ENCODE data around the gene RAPGEF6. TPM values are rescaled to one million over a fixed set of nuclear protein-coding genes. Genes with fewer than 3 reads are reported as not detected.

Gene RAPGEF6
- total and polyA plus RNA-seq, 9 of the 15 experiments (the other 6 are each of a cell fraction or from before 2014, with no cell fraction given): 2.7 to 23.4 (median 12.7) TPM

DNA sequence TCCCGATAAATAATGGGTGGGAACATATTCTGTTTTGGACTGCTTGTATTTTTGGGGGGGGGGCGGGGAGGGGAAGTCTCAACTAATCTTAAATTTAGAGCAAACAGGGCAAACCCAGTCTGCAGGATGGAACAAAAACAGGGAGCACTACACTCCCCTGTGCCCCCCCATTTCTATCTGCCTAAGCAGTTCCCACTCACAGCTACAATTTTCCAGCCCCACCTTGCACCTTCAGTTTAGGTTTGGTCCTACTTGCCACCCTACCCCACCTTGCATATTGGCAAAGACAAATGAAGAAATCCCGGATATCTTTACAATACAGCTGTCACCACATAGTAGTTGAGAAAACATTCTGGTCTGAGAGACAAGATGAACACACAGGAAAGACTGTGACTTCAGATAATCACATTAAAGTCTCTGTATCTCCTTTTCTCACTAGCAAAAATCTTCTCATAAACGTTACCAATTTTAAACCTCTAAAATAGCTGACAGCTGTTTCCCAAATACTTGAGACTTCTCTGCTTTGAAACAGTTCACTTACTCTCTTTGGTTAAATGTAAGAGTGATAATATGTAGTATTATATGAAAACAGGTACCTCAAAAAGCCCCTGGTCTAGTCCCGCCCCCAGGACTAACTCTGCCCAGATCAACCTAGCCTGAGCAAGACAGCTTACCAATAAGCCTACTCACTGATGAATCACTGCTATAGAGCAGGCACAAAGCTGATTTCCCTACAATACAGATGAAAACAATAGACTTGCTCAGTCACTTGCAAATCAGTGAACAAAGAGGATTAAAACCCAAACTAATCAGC lies 5.2 kb upstream of the RAPGEF6 start (continued):
- TF ChIP-seq SREBF1 (IDR thresholded peaks at IDR 0.05; ENCODE audit: borderline replicate concordance, low read depth, low read length): no peak
- TF ChIP-seq JUND (IDR thresholded peaks at IDR 0.05; ENCODE audit: borderline replicate concordance, low read depth, low read length): peak; percentile 40; the same call in 1 of the 2 replicates
- TF ChIP-seq JUND (tag; IDR thresholded peaks at IDR 0.05; ENCODE audit: borderline replicate concordance, low read depth, low read length): no peak
- no peak for TF ChIP-seq STAG1 (CRISPR knock-in tag; IDR thresholded peaks at IDR 0.05; ENCODE audit: borderline replicate concordance)
- TF ChIP-seq LEF1 (IDR thresholded peaks at IDR 0.05): 0 out of 2 replicates have a peak, but pooled peaks have one; percentile 37
- TF ChIP-seq, protein P1, sequence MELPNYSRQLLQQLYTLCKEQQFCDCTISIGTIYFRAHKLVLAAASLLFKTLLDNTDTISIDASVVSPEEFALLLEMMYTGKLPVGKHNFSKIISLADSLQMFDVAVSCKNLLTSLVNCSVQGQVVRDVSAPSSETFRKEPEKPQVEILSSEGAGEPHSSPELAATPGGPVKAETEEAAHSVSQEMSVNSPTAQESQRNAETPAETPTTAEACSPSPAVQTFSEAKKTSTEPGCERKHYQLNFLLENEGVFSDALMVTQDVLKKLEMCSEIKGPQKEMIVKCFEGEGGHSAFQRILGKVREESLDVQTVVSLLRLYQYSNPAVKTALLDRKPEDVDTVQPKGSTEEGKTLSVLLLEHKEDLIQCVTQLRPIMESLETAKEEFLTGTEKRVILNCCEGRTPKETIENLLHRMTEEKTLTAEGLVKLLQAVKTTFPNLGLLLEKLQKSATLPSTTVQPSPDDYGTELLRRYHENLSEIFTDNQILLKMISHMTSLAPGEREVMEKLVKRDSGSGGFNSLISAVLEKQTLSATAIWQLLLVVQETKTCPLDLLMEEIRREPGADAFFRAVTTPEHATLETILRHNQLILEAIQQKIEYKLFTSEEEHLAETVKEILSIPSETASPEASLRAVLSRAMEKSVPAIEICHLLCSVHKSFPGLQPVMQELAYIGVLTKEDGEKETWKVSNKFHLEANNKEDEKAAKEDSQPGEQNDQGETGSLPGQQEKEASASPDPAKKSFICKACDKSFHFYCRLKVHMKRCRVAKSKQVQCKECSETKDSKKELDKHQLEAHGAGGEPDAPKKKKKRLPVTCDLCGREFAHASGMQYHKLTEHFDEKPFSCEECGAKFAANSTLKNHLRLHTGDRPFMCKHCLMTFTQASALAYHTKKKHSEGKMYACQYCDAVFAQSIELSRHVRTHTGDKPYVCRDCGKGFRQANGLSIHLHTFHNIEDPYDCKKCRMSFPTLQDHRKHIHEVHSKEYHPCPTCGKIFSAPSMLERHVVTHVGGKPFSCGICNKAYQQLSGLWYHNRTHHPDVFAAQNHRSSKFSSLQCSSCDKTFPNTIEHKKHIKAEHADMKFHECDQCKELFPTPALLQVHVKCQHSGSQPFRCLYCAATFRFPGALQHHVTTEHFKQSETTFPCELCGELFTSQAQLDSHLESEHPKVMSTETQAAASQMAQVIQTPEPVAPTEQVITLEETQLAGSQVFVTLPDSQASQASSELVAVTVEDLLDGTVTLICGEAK (IDR thresholded peaks at IDR 0.05): no peak
- TF ChIP-seq, protein P1 (CRISPR knock-in tag; IDR thresholded peaks at IDR 0.05): no peak
- TF ChIP-seq ETV1 (tag; conservative IDR thresholded peaks at IDR 0.05; ENCODE audit: low read depth): peak; percentile 76
- TF ChIP-seq DACH1 (IDR thresholded peaks at IDR 0.05; ENCODE audit: partially characterized antibody): no peak
- TF ChIP-seq, protein P2, sequence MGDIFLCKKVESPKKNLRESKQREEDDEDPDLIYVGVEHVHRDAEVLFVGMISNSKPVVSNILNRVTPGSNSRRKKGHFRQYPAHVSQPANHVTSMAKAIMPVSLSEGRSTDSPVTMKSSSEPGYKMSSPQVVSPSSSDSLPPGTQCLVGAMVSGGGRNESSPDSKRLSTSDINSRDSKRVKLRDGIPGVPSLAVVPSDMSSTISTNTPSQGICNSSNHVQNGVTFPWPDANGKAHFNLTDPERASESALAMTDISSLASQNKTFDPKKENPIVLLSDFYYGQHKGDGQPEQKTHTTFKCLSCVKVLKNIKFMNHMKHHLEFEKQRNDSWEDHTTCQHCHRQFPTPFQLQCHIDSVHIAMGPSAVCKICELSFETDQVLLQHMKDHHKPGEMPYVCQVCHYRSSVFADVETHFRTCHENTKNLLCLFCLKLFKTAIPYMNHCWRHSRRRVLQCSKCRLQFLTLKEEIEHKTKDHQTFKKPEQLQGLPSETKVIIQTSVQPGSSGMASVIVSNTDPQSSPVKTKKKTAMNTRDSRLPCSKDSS (IDR thresholded peaks at IDR 0.05; ENCODE audit: low read depth, partially characterized antibody): no peak
- peak; percentile 32 for TF ChIP-seq RBM22 (IDR thresholded peaks at IDR 0.05; ENCODE audit: low read depth, low read length, poor library complexity, severe bottlenecking)

Measured in K562 (cell line).